ENCODE results near the gene MIER2. TPM values are rescaled to one million over a fixed set of nuclear protein-coding genes. Genes with fewer than 3 reads are reported as not detected.

The MIER2 gene
- total RNA-seq, 1 experiment from 2014 or later: not detected

DNA sequence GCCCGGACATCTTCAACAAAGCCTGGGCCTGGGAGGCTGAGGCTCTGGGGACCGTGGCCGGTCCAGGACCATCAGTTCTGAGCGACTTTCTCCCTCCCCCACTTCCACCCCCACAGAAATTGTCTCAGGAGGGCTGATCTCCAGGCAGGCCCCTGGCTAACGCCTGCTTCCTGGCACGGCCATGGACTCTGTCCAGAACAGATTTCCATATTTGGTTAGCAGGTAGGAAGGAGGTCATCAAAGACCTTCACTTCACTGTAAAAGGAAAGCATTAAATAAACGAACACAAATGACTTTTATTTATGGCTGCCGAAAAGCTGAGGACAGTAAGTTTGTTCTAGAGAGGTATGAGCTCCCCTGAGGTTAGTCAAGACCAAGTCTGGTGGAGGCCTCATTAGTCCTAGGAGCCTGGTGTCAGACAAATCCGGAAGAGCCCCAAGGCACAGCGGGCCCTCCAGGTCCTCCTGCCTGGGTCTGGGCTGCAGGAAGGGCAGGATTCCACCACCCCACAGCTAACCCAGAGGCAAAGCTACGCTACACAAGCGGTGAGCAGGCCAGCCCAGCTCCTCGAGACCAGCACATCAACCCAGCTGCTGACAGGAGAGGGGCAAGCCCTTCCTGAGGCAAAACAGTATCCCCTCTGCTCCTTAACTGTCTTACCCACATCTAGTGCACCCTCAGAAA is 48.8 kb downstream of the MIER2 start:
- intact Hi-C loops (cut with micrococcal nuclease): no loop called here
- BruUV-seq (replicated peaks): no TSS peak
- H3K9me3 ChIP-seq (ENCODE audit: low read length): no peaks in the 10 kb centered on the region
- H3K4me2 ChIP-seq (ENCODE audit: low read length): no peak overlapping the region
- H3K4me3 ChIP-seq (ENCODE audit: low read length): no peak overlapping the region
- no peaks in the 10 kb centered on the region for H4K20me1 ChIP-seq (ENCODE audit: low read length)
- H3K4me1 ChIP-seq (ENCODE audit: insufficient read depth, low read length): no peaks in the 10 kb centered on the region
- no peak overlapping the region for H3K9ac ChIP-seq (ENCODE audit: low read length)
- H3K27me3 ChIP-seq (ENCODE audit: low read length): no peaks in the 10 kb centered on the region
- CTCF ChIA-PET: no interaction called here
- POLR2A ChIA-PET (ENCODE audit: unreplicated experiment): no interaction called here
- no peaks in the 10 kb centered on the region for H3F3A ChIP-seq (ENCODE audit: low read length, unreplicated experiment)
- no peaks in the 10 kb centered on the region for H3K79me2 ChIP-seq (ENCODE audit: low read length)
- ATAC-seq (no peak), DNase-seq (no peak)
- TF ChIP-seq, protein P1, sequence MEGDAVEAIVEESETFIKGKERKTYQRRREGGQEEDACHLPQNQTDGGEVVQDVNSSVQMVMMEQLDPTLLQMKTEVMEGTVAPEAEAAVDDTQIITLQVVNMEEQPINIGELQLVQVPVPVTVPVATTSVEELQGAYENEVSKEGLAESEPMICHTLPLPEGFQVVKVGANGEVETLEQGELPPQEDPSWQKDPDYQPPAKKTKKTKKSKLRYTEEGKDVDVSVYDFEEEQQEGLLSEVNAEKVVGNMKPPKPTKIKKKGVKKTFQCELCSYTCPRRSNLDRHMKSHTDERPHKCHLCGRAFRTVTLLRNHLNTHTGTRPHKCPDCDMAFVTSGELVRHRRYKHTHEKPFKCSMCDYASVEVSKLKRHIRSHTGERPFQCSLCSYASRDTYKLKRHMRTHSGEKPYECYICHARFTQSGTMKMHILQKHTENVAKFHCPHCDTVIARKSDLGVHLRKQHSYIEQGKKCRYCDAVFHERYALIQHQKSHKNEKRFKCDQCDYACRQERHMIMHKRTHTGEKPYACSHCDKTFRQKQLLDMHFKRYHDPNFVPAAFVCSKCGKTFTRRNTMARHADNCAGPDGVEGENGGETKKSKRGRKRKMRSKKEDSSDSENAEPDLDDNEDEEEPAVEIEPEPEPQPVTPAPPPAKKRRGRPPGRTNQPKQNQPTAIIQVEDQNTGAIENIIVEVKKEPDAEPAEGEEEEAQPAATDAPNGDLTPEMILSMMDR (conservative IDR thresholded peaks at IDR 0.05; ENCODE audit: low read depth, low read length): no peak
- TF ChIP-seq EZH2phosphoT487 (IDR thresholded peaks at IDR 0.05; ENCODE audit: borderline replicate concordance, low read length) (no peak), EZH2 (IDR thresholded peaks at IDR 0.05; ENCODE audit: low read length, unreplicated experiment) (no peak)
- no peak overlapping the region for H3K27ac ChIP-seq (ENCODE audit: low read length)
- H2AFZ ChIP-seq (ENCODE audit: low read length): no peak overlapping the region
- H3K36me3 ChIP-seq (ENCODE audit: low read depth, low read length): no peaks in the 10 kb centered on the region
- no peaks in the 10 kb centered on the region for H3K9me2 ChIP-seq (replicated peaks; ENCODE audit: low read length)

DNA sequence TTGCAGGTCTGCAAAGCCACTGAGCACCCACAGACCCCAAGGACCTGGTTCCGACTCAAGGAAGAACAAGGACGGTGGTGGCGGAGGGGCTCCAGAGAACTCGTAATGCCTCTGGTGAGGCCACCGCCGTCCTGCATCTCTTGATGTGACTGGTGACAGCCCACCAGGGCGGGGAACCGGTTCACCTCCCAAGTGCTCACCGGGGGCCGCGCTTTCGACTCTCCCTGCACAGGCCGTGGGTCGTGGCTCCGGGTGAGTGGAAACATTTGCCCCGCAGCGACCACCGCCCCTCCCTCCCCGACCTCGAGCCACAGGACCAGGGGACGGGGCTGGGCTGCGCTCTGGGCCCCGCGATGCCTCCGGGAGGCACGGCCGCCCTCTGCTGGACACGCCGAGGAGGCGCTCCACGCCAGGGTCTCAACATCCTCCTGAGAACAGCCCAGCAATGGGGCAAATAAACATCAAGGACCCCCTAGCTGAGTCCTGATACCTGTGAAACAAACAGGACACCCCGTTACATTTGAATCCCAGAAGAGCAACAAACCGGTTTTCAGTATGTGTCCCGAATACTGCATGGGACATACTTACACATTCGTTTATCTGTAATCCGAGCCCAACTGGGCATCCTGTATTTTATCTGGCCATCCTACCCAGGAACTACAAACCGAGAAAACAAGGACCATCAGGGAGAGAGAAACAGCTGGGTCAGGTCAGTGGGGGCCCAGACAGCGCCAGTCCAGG is 49.5 kb downstream of the MIER2 start:
- Histone ChIP-seq H3K27me3 (ENCODE audit: low read length) (no peaks in the 10 kb centered on the region), H3K36me3 (ENCODE audit: low read depth, low read length) (no peaks in the 10 kb centered on the region), H3K4me3 (ENCODE audit: low read length) (no peak overlapping the region), H3K4me1 (ENCODE audit: insufficient read depth, low read length) (no peaks in the 10 kb centered on the region), H3K9me2 (replicated peaks; ENCODE audit: low read length) (no peaks in the 10 kb centered on the region), H3K9ac (ENCODE audit: low read length) (no peak overlapping the region), H3K27ac (ENCODE audit: low read length) (no peak overlapping the region), H4K20me1 (ENCODE audit: low read length) (no peaks in the 10 kb centered on the region), H3K9me3 (ENCODE audit: low read length) (no peaks in the 10 kb centered on the region), H3F3A (ENCODE audit: low read length, unreplicated experiment) (no peaks in the 10 kb centered on the region), H3K4me2 (ENCODE audit: low read length) (no peak overlapping the region), H2AFZ (ENCODE audit: low read length) (no peak overlapping the region), H3K79me2 (ENCODE audit: low read length) (no peaks in the 10 kb centered on the region)
- no TSS peak for BruUV-seq (replicated peaks)
- ChIA-PET CTCF (no interaction called here), POLR2A (ENCODE audit: unreplicated experiment) (no interaction called here)
- intact Hi-C loops (cut with micrococcal nuclease): no loop called here
- no peak for DNase-seq
- TF ChIP-seq EZH2phosphoT487 (IDR thresholded peaks at IDR 0.05; ENCODE audit: borderline replicate concordance, low read length): no peak
- TF ChIP-seq, protein P1 (conservative IDR thresholded peaks at IDR 0.05; ENCODE audit: low read depth, low read length): no peak
- TF ChIP-seq EZH2 (IDR thresholded peaks at IDR 0.05; ENCODE audit: low read length, unreplicated experiment): no peak
- ATAC-seq: no peak

DNA sequence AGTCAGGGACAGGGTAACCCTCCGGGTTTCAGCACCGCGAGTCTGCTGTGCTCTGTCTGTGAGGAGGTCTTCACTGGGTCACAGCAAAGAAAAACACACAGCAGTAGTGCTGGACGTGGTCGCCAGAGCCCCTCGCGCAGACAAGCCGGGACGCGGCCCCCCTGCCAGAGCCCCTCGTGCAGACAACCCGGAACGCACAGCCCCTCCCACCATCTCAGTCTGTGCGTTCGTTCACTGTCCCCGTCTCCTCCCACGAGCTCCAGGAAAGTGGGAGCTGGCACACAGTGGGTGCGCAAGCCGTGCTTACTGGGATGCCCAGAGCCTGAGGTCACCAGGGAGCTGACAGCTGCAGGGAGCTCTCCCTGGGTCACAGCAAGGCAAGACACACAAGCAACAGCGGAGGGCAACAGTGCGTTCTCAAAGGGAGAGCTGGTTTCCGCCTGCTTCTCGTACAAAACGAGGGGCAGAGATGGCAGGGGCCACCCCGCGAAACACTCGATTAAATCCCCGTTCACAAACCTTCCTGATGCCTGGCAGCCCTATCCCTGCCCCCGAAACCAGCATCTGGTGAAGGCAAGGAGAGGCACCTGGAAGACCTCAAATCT is 50.2 kb downstream of the MIER2 start:
- no peak overlapping the region for H3K9ac ChIP-seq (ENCODE audit: low read length)
- no peaks in the 10 kb centered on the region for H3K27me3 ChIP-seq (ENCODE audit: low read length)
- H3K27ac ChIP-seq (ENCODE audit: low read length): no peak overlapping the region
- BruUV-seq (replicated peaks): no TSS peak
- H3K9me3 ChIP-seq (ENCODE audit: low read length): no peaks in the 10 kb centered on the region
- POLR2A ChIA-PET (ENCODE audit: unreplicated experiment): no interaction called here
- CTCF ChIA-PET: no interaction called here
- intact Hi-C loops (cut with micrococcal nuclease): no loop called here
- DNase-seq (no peak), ATAC-seq (no peak)
- H4K20me1 ChIP-seq (ENCODE audit: low read length): no peaks in the 10 kb centered on the region
- H3K4me2 ChIP-seq (ENCODE audit: low read length): no peak overlapping the region
- H3K36me3 ChIP-seq (ENCODE audit: low read depth, low read length): no peaks in the 10 kb centered on the region
- no peaks in the 10 kb centered on the region for H3K79me2 ChIP-seq (ENCODE audit: low read length)
- TF ChIP-seq EZH2phosphoT487 (IDR thresholded peaks at IDR 0.05; ENCODE audit: borderline replicate concordance, low read length) (no peak), EZH2 (IDR thresholded peaks at IDR 0.05; ENCODE audit: low read length, unreplicated experiment) (no peak)
- TF ChIP-seq, protein P1 (conservative IDR thresholded peaks at IDR 0.05; ENCODE audit: low read depth, low read length): no peak
- no peaks in the 10 kb centered on the region for H3K4me1 ChIP-seq (ENCODE audit: insufficient read depth, low read length)
- no peak overlapping the region for H2AFZ ChIP-seq (ENCODE audit: low read length)
- no peaks in the 10 kb centered on the region for H3K9me2 ChIP-seq (replicated peaks; ENCODE audit: low read length)
- H3F3A ChIP-seq (ENCODE audit: low read length, unreplicated experiment): no peaks in the 10 kb centered on the region
- H3K4me3 ChIP-seq (ENCODE audit: low read length): no peak overlapping the region
